ENCODE results near the gene BRICD5.

DNA sequence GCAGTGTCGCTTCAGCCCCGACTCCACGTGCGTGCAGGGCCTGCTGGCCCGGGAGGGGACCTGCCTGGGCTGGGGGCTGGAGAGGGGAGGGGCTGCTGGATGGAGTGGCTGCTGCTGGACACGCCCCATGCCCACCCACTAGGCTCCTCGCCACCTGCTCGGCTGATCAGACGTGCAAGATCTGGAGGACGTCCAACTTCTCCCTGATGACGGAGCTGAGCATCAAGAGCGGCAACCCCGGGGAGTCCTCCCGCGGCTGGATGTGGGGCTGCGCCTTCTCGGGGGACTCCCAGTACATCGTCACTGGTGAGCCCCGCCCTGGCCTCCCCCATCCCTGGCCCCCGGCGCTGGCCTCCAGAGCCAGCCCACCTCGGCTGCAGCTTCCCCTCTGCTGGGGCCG is 2.4 kb downstream of the BRICD5 start:
- TF ChIP-seq POLR2A (IDR thresholded peaks at IDR 0.05; ENCODE audit: low read depth, low read length) (no peak), TAF1 (IDR thresholded peaks at IDR 0.05; ENCODE audit: low read depth, low read length) (no peak), POLR2AphosphoS5 (IDR thresholded peaks at IDR 0.05; ENCODE audit: low read depth, low read length) (no peak), SPI1 (IDR thresholded peaks at IDR 0.05; ENCODE audit: low read depth, low read length) (no peak), POU2F2 (IDR thresholded peaks at IDR 0.05; ENCODE audit: low read depth, low read length) (no peak), PAX5 (IDR thresholded peaks at IDR 0.05; ENCODE audit: insufficient read depth, low read length, severe bottlenecking) (no peak)

Measured in GM12891 (cell line).